HepG2 (cell line): Measurements from ENCODE around the gene BHLHE23. TPM values are rescaled to one million over a fixed set of nuclear protein-coding genes. Genes with fewer than 3 reads are reported as not detected.

ENCODE experiments used
- CBX5 ChIP-seq: sonication (generic); formaldehyde crosslinking; IDR thresholded peaks from 2 replicates; pipeline ENCODE4 v1.4.0; 2020; ENCODE audit warnings: missing genetic modification reagents, borderline replicate concordance
- CCAR2 ChIP-seq: fragments of 200-400 bp; formaldehyde crosslinking; optimal IDR thresholded peaks from 2 replicates; pipeline ENCODE3; 2018; ENCODE audit warnings: low read depth, mild to moderate bottlenecking, low read length, moderate library complexity
- DPF2 ChIP-seq: sonication (generic); formaldehyde crosslinking; IDR thresholded peaks from 2 replicates; pipeline ENCODE4 v1.4.0; 2020; ENCODE audit warnings: mild to moderate bottlenecking, low read depth, missing genetic modification reagents, borderline replicate concordance
- MNT ChIP-seq: fragments of 450-650 bp; IDR thresholded peaks from 2 replicates; pipeline ENCODE4 v1.6.1; 2016
- RNF219 ChIP-seq: sonication (generic); formaldehyde crosslinking; IDR thresholded peaks from 2 replicates; pipeline ENCODE4 v1.5.0; 2020; ENCODE audit warnings: mild to moderate bottlenecking, missing genetic modification reagents
- RXRA ChIP-seq: sonication (generic); formaldehyde crosslinking; IDR thresholded peaks from 2 replicates; pipeline ENCODE4 v1.5.1; 2020; ENCODE audit warnings: missing genetic modification reagents
- SRSF9 ChIP-seq: fragments of 200-400 bp; formaldehyde crosslinking; IDR thresholded peaks from 2 replicates; pipeline ENCODE4 v1.6.1; 2018; ENCODE audit warnings: borderline replicate concordance, mild to moderate bottlenecking, low read depth, low read length; ENCODE audit not compliant: insufficient read depth, poor library complexity, severe bottlenecking
- SRY ChIP-seq: sonication (generic); formaldehyde crosslinking; IDR thresholded peaks from 2 replicates; pipeline ENCODE4 v1.8.0; 2022; ENCODE audit warnings: mild to moderate bottlenecking, missing genetic modification reagents
- TIGD3 ChIP-seq: sonication (generic); formaldehyde crosslinking; IDR thresholded peaks from 2 replicates; pipeline ENCODE4 v1.5.1; 2020; ENCODE audit warnings: mild to moderate bottlenecking, missing genetic modification reagents, borderline replicate concordance
- ZBTB10 ChIP-seq: sonication (generic); formaldehyde crosslinking; IDR thresholded peaks from 2 replicates; pipeline ENCODE4 v1.4.0; 2020; ENCODE audit warnings: missing genetic modification reagents, borderline replicate concordance
- ZBTB26 ChIP-seq: IDR thresholded peaks from 2 replicates; pipeline ENCODE4 v1.6.1; 2016; ENCODE audit warnings: missing compliant biosample characterization, missing genetic modification reagents, borderline replicate concordance
- ZNF17 ChIP-seq: sonication (generic); formaldehyde crosslinking; IDR thresholded peaks from 2 replicates; pipeline ENCODE4 v1.5.0; 2020; ENCODE audit warnings: mild to moderate bottlenecking, missing genetic modification reagents
- ZNF18 ChIP-seq: sonication (generic); formaldehyde crosslinking; IDR thresholded peaks from 2 replicates; pipeline ENCODE4 v1.8.0; 2022; ENCODE audit warnings: mild to moderate bottlenecking, missing genetic modification reagents; ENCODE audit not compliant: insufficient replicate concordance
- ZNF30 ChIP-seq: sonication (generic); formaldehyde crosslinking; IDR thresholded peaks from 2 replicates; pipeline ENCODE4 v1.5.0; 2020; ENCODE audit warnings: mild to moderate bottlenecking, missing genetic modification reagents
- ZNF678 ChIP-seq: sonication (generic); formaldehyde crosslinking; IDR thresholded peaks from 2 replicates; pipeline ENCODE4 v1.4.0; 2020; ENCODE audit warnings: mild to moderate bottlenecking, missing genetic modification reagents
- ZSCAN31 ChIP-seq: sonication (generic); formaldehyde crosslinking; IDR thresholded peaks from 2 replicates; pipeline ENCODE4 v1.5.0; 2020; ENCODE audit warnings: low read depth, mild to moderate bottlenecking, missing genetic modification reagents
- polyA plus RNA-seq, 8 experiments: library from polyadenylated mRNA; depleted of rRNA in 3 of 8; stranded (reverse) in 7 of 8; unstranded in 1 of 8; fragments of >200 nt; fragmentation: Illumina TruSeq in 4 of 8; extraction: Trizol in 4 of 8; gene quantifications; 2 replicates each; pipeline versions ENCODE4 v1.2.1 to v1.2.3, GENCODE V29; 2011 to 2016; ENCODE audit warnings: low read depth in 4 of 8, missing spikeins in 1 of 8, mixed read lengths in 1 of 8; ENCODE audit not compliant: insufficient read depth in 1 of 8
- total RNA-seq, 5 experiments: library from RNA; depleted of rRNA; stranded (reverse); fragments of >200 nt; fragmentation: Illumina TruSeq; extraction: Trizol; gene quantifications; 2 replicates each; pipeline ENCODE4 v1.2.3, GENCODE V29; 2016; ENCODE audit warnings: low read depth in 1 of 5

BHLHE23 gene
- total and polyA plus RNA-seq, 2 of the 13 experiments (the other 11 are each of a cell fraction or from before 2014, with no cell fraction given): not detected

- TF ChIP-seq RNF219 (no peak), DPF2 (CRISPR knock-in tag) (no peak), ZNF18 (no peak), CBX5 (peak; percentile 85; the same call in 1 of the 2 replicates), SRY (CRISPR knock-in tag) (peak; percentile 71; the same call in 1 of the 2 replicates), SRSF9 (no peak), ZSCAN31 (CRISPR knock-in tag) (no peak; the same call in 1 of the 2 replicates), ZNF17 (CRISPR knock-in tag) (no peak), ZBTB26 (CRISPR knock-in tag) (peak; percentile 72), MNT (peak; percentile 79), ZNF678 (CRISPR knock-in tag) (no peak), CCAR2 (no peak), ZBTB10 (CRISPR knock-in tag) (no peak), TIGD3 (no peak), ZNF30 (CRISPR knock-in tag) (no peak), RXRA (peak; percentile 78)
Measured at GRCh38 chr20:62971950-62972844, 34.6 kb downstream of the BHLHE23 start (continued).
